Endothelial cell (in vitro differentiated cells): ENCODE measurements around the gene TRIM46. TPM values are rescaled to one million over a fixed set of nuclear protein-coding genes. Genes with fewer than 3 reads are reported as not detected.

ENCODE experiments used
- DNase-seq: peaks from one replicate; pipeline ENCODE4 v3.0.0; 2021; ENCODE audit warnings: low spot score
- H3K27ac Mint-ChIP-seq: one replicate; pipeline ENCODE4 v1.8.0; 2021; ENCODE audit warnings: mixed read lengths, inconsistent platforms; ENCODE audit not compliant: unreplicated experiment
- H3K27me3 Mint-ChIP-seq: one replicate; pipeline ENCODE4 v1.8.0; 2021; ENCODE audit warnings: mild to moderate bottlenecking, moderate library complexity, mixed read lengths, inconsistent platforms; ENCODE audit not compliant: unreplicated experiment
- H3K36me3 Mint-ChIP-seq: one replicate; pipeline ENCODE4 v1.8.0; 2021; ENCODE audit warnings: mild to moderate bottlenecking, low read depth, mixed read lengths, inconsistent platforms; ENCODE audit not compliant: unreplicated experiment
- H3K4me1 Mint-ChIP-seq: one replicate; pipeline ENCODE4 v1.8.0; 2021; ENCODE audit warnings: mild to moderate bottlenecking, mixed read lengths, inconsistent platforms; ENCODE audit not compliant: unreplicated experiment
- H3K4me3 Mint-ChIP-seq: one replicate; pipeline ENCODE4 v1.8.0; 2021; ENCODE audit warnings: mild to moderate bottlenecking, mixed read lengths, inconsistent platforms; ENCODE audit not compliant: unreplicated experiment
- H3K9me3 Mint-ChIP-seq: one replicate; pipeline ENCODE4 v1.8.0; 2021; ENCODE audit warnings: mixed read lengths, inconsistent platforms; ENCODE audit not compliant: unreplicated experiment
- total RNA-seq: library from RNA; stranded (reverse); fragmentation: NEBNext Ultra II Directional; extraction: Animal tissue kit (Norgen Biotek cat#: 25700); gene quantifications from one replicate; pipeline ENCODE4 v1.2.1, GENCODE V29; 2021; ENCODE audit not compliant: unreplicated experiment
- TF ChIP-seq, protein P1 (sequence below): fragments of 200-600 bp; sonication (generic); IDR thresholded peaks from one replicate; pipeline ENCODE4 v1.5.0; 2021; ENCODE audit warnings: antibody characterized with exemption; ENCODE audit not compliant: unreplicated experiment

Gene TRIM46
- total RNA-seq, 1 donor from 2014 or later, result 8.5 TPM

DNA sequence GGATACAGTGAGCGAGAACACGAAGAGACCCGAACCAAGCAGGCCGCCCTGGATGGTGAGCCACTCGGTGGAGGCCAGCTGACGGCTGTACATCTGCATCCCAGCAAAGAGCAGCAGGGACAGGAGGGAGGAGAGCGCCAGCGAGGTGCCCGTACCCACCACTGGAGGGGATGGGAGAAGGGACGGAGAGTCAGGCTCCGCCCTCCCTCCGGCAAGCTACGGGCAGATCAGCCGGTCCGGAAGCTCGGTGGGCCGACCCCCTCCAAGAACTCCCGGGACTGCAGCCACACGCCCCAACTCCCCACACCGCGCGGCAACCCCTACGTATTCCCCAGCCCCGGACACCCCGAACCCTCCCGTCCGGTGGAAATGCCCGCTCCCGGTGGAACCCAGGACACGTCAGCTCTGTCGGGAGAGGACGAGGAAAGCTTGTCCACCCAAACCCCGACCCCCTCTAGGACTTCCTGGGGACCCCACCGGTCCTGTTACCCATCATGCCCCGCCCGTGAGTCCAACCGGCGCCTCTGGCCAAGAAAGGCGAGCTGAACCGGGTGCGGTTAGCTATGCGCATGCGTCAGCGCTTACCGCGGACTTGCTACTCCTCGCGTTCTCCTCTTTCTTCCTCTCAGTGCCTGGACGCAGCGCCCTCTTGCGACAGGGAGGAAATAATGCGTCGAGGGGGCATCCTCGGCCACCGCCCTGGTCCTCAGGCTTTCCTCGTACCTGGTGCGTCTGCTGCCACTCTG is 744 bp upstream of the TRIM46 start, which contains the start of gene KRTCAP2:
KRTCAP2 (minus strand) TSS at position 573 of the 746 bp plus-strand sequence; CDS start at position 493, 80 bp downstream.
- H3K9me3 Mint-ChIP-seq, result no peaks in the 10 kb centered on the region
- H3K36me3 Mint-ChIP-seq, result peaks cover 36% of the 10 kb centered on the region
- TF ChIP-seq, protein P1, sequence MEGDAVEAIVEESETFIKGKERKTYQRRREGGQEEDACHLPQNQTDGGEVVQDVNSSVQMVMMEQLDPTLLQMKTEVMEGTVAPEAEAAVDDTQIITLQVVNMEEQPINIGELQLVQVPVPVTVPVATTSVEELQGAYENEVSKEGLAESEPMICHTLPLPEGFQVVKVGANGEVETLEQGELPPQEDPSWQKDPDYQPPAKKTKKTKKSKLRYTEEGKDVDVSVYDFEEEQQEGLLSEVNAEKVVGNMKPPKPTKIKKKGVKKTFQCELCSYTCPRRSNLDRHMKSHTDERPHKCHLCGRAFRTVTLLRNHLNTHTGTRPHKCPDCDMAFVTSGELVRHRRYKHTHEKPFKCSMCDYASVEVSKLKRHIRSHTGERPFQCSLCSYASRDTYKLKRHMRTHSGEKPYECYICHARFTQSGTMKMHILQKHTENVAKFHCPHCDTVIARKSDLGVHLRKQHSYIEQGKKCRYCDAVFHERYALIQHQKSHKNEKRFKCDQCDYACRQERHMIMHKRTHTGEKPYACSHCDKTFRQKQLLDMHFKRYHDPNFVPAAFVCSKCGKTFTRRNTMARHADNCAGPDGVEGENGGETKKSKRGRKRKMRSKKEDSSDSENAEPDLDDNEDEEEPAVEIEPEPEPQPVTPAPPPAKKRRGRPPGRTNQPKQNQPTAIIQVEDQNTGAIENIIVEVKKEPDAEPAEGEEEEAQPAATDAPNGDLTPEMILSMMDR, result peak; percentile 96
- peaks cover 8% of the 10 kb centered on the region for H3K27me3 Mint-ChIP-seq
- peak within 1 kb of the TSS; percentile 97 for H3K4me3 Mint-ChIP-seq
- H3K27ac Mint-ChIP-seq, result peak within 1 kb of the TSS; percentile 90
- peaks cover 30% of the 10 kb centered on the region for H3K4me1 Mint-ChIP-seq
- peak; percentile 92 for DNase-seq

DNA sequence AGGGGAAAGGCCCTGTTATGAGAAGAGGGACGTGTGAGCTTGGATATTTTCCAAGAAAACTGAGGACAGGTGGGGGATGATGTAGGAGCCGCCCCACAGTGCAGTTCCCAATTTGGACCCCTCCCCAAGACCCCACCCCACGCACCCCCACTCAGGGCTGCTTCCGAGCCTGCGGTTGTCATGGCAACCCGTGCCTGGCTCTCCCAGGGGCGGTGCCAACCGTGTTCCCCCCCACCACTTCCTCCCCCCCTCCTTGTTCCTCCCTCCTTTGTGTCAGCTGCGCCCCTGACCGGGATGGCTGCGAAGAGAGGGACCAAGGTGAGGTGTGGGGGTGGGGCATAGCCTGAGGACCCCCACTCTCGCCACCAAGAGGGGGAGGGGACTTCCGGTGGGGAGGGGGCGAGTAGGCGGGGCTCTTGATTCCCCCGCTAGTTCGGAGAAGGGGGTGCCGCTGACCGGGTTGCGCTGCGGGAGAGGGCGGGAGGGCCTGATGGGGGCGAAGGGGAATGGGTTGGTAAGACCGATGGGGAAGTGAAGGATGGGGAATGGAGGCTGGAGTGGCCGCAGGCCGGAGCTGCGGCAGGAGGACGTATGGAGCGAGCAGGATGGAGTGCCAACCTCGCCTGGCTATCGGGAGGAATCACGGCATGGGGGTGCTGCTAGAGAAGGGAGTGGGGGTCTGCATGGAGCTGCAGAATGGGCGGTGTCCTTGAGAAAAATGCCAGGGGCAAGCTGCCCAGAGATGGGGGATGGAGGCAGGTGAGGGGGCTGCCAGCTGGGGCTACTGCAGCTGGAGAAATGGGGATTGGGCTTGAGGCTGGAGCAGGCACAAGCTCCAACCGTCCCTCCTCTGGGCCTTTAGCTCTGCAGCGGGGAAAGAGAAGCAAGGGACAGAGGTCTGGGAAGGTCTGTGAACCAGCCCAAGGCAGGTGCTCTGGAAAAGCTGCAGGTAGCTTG is 953 bp downstream of the TRIM46 start:
- no peaks in the 10 kb centered on the region for H3K9me3 Mint-ChIP-seq
- DNase-seq, result peak; percentile 49
- H3K4me1 Mint-ChIP-seq, result peaks cover 30% of the 10 kb centered on the region
- peak overlapping the region; percentile 97 for H3K4me3 Mint-ChIP-seq
- H3K36me3 Mint-ChIP-seq, result peaks cover 34% of the 10 kb centered on the region
- H3K27me3 Mint-ChIP-seq, result peaks cover 8% of the 10 kb centered on the region
- no peak overlapping the region for H3K27ac Mint-ChIP-seq
- TF ChIP-seq, protein P1, result no peak

DNA sequence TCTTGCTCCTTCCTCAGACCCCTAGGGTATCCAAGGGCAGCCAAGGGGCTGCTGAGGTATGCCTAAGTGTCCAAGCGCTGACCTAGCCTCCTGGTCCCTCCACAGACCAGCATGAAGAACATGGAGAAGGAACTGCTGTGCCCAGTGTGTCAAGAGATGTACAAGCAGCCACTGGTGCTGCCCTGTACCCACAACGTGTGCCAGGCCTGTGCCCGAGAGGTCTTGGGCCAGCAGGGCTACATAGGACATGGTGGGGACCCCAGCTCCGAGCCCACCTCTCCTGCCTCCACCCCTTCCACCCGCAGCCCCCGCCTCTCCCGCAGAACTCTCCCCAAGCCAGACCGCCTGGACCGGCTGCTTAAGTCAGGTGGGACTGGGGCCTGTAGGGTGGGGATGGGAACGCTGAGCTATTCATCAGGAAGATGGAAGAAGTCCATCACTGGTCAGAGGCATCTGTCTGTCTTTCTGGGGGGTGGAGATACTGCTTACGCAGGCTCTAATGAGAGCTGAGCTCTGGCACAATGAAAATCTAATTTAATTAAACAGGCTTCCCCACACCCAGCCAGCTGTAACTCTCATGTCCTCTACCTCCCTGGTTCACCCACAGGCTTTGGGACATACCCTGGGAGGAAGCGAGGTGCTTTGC is 1.8 kb downstream of the TRIM46 start:
- no peak for DNase-seq
- peak overlapping the region; percentile 87 for H3K4me3 Mint-ChIP-seq

DNA sequence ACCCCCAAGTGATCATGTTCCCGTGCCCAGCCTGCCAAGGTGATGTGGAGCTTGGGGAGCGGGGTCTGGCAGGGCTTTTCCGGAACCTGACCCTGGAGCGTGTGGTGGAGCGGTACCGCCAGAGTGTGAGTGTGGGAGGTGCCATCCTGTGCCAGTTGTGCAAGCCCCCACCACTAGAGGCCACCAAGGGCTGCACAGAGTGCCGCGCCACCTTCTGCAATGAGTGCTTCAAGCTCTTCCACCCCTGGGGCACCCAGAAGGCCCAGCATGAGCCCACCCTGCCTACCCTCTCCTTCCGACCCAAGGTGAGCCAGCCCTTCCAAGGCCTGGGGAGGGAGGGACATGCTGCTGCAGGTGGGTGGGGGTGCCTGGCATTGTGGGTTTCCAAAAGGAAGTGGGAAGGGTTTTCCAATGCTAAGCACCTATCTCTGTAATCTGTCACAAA is 2.3 kb downstream of the TRIM46 start:
- Mint-ChIP-seq H3K9me3 (no peaks in the 10 kb centered on the region), H3K4me3 (no peak overlapping the region), H3K27ac (no peak overlapping the region), H3K27me3 (peaks cover 8% of the 10 kb centered on the region), H3K36me3 (peaks cover 28% of the 10 kb centered on the region), H3K4me1 (peaks cover 30% of the 10 kb centered on the region)
- DNase-seq, result no peak
- TF ChIP-seq, protein P1, result no peak

More for the DNA sequence above, 1.8 kb downstream of the TRIM46 start:
- H3K4me1 Mint-ChIP-seq, result peaks cover 30% of the 10 kb centered on the region
- no peak overlapping the region for H3K27ac Mint-ChIP-seq
- no peaks in the 10 kb centered on the region for H3K9me3 Mint-ChIP-seq
- H3K27me3 Mint-ChIP-seq, result peaks cover 8% of the 10 kb centered on the region
- TF ChIP-seq, protein P1, result no peak
- peaks cover 29% of the 10 kb centered on the region for H3K36me3 Mint-ChIP-seq
